Pancreas (tissue), 10 donors: ENCODE data around the gene LDLRAD1. TPM values are rescaled to one million over a fixed set of nuclear protein-coding genes. Genes with fewer than 3 reads are reported as not detected.
"Not testable (repeated sequence)": the region's sequence is repeated elsewhere in the genome, so short reads cannot be mapped to it uniquely, and the experiment has no call there.

Experiments
- ATAC-seq, 4 donors: fragments of 200-7000 bp; cut with Tn5 transposase; one replicate each; pipeline versions ENCODE4 v1.8.0 to v1.9.1; 2020; ENCODE audit warnings: mild to moderate bottlenecking in 4 of 4, moderate library complexity in 4 of 4
- DNase-seq, 6 donors: peaks; one replicate each; pipeline ENCODE4 v3.0.0-alpha.2; 2020
- FAIRE-seq: peaks from 2 replicates; lab custom pipeline; 2012; peaks lifted over from hg19 to GRCh38; lab: Jason Lieb, UNC
- H3K27ac ChIP-seq, 4 donors: fragments of 200-600 bp; sonication (generic); 1 replicate in 3 of 4; 2 replicates in 1 of 4; pipeline versions ENCODE4 v1.5.0 to v1.8.0; 2020
- H3K27me3 ChIP-seq, 4 donors: fragments of 200-600 bp; one replicate each; pipeline ENCODE4 v1.8.0; 2021
- H3K36me3 ChIP-seq, 3 donors: fragments of 200-600 bp; sonication (generic) in 1 of 3; one replicate each; pipeline versions ENCODE4 v1.5.0 to v1.8.0; 2020 to 2021
- H3K4me1 ChIP-seq, 3 donors: fragments of 200-600 bp; one replicate each; pipeline ENCODE4 v1.8.0; 2021
- H3K4me3 ChIP-seq, 4 donors: fragments of 200-600 bp; sonication (generic) in 2 of 4; one replicate each; pipeline versions ENCODE4 v1.5.0 to v1.8.0; 2020 to 2021
- H3K9me3 ChIP-seq, 4 donors: fragments of 200-600 bp; one replicate each; pipeline ENCODE4 v1.8.0; 2021
- WGBS, 2 donors: extraction: QIAGEN DNeasy Blood & Tissue Kit; methylation state at CpG; one replicate each; pipeline ENCODE4 v1.1.7; 2013; 5-methylcytosine and 5-hydroxymethylcytosine counted together
- intact Hi-C, 3 donors: fragments of 100-400 bp; cut with DNase I; formaldehyde crosslinking; loops; one replicate each; pipeline versions ENCODE4 v1.11.1 to v1.14.2; 2022
- polyA plus RNA-seq, 2 donors: library from polyadenylated mRNA; stranded (reverse); fragments of 200-250 nt; gene quantifications; one replicate each; pipeline ENCODE4 v1.2.3, GENCODE V29; 2013
- total RNA-seq, 6 donors: library from RNA; stranded (reverse); fragmentation: NEBNext Ultra II Directional in 4 of 6; extraction: Animal tissue kit (Norgen Biotek cat#: 25700) in 4 of 6; gene quantifications; one replicate each; pipeline versions ENCODE4 v1.2.1 to v1.2.4, GENCODE V29; 2021 to 2023
- TF ChIP-seq, protein P1 (sequence below), 4 donors: fragments of 200-600 bp; sonication (generic) in 3 of 4; IDR thresholded peaks; one replicate each; pipeline versions ENCODE4 v1.5.0 to v1.8.0; 2021; ENCODE audit warnings: antibody characterized with exemption in 4 of 4
- donor health status: healthy with polysubstance abuse.
- donor health status: DM: no; HTN: no; CAD: no; lungs with moderate emphysema.
- donor health status: DM: no; HTN: no; CAD: no.
- donor health status: control.
- donor health status: control.
- donor health status: Bipolar disorder and iron deficiency.
- donor health status: DM: yes; HTN: yes; CAD: no.
- donor health status: DM: no; HTN: no; CAD: no.
- donor health status: DM: no; HTN: no; CAD: no.
- donor health status: DM: yes; HTN: yes; CAD: no.

LDLRAD1 gene
- total and polyA plus RNA-seq, 8 donors = 0.08 to 0.29 (median 0.19) TPM; not detected in 3

DNA sequence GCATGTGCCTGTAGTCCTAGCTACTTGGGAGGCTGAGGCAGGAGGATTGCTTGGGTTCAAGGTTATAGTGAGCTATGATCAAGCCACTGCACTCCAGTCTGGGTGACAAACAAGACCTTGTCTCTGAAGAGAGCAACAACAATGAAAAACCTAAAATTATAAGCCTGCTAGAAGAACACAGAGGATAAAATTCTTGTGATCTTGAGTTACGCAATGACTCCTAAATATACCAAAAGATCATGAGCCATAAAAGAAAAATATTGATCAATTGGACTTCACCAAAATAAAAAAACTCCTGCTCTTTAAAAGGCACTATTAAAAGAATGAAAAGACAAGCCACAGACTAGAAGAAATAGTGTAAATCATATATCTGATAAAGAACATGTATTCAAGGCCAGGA, 22.3 kb downstream of the LDLRAD1 start:
- no peak for FAIRE-seq
- Histone ChIP-seq H3K27ac (no peak overlapping the region), H3K4me3 (no peak overlapping the region), H3K4me1 (no peaks in the 10 kb centered on the region), H3K36me3 (no peaks in the 10 kb centered on the region), H3K9me3 (no peaks in the 10 kb centered on the region), H3K27me3 (no peaks in the 10 kb centered on the region)
- intact Hi-C loops = no loop called here
- TF ChIP-seq, protein P1, sequence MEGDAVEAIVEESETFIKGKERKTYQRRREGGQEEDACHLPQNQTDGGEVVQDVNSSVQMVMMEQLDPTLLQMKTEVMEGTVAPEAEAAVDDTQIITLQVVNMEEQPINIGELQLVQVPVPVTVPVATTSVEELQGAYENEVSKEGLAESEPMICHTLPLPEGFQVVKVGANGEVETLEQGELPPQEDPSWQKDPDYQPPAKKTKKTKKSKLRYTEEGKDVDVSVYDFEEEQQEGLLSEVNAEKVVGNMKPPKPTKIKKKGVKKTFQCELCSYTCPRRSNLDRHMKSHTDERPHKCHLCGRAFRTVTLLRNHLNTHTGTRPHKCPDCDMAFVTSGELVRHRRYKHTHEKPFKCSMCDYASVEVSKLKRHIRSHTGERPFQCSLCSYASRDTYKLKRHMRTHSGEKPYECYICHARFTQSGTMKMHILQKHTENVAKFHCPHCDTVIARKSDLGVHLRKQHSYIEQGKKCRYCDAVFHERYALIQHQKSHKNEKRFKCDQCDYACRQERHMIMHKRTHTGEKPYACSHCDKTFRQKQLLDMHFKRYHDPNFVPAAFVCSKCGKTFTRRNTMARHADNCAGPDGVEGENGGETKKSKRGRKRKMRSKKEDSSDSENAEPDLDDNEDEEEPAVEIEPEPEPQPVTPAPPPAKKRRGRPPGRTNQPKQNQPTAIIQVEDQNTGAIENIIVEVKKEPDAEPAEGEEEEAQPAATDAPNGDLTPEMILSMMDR (IDR thresholded peaks at IDR 0.05) = no peak
- WGBS, 2 donors = 83 to 95% methylated on average over 1 of the region's 1 CpG
- no peak for ATAC-seq
- no peak for DNase-seq

DNA sequence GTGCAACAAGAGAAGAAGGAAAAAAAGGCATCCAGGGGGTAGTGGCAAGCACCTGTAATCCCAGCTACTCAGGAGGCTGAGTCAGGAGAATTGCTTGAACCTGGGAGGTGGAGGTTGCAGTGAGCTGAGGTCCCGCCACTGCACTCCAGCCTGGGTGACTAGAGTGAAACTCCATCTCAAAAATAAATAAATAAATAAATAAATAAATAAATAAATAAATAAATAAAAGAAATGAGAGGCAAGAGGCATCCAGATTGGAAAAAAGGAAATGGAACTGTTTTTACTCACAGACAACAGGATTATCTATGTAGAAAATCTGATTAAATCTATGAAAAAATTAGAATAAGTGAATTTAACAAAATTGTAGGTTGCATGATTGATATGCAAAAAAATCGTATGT, 23.5 kb downstream of the LDLRAD1 start:
- ATAC-seq, H3K36me3 ChIP-seq, H3K27ac ChIP-seq, H3K27me3 ChIP-seq, H3K4me3 ChIP-seq, FAIRE-seq, H3K9me3 ChIP-seq, intact Hi-C loops, H3K4me1 ChIP-seq, DNase-seq: not testable (repeated sequence)
- 74 to 85% methylated on average over 2 of the region's 2 CpGs for WGBS, 2 donors

DNA sequence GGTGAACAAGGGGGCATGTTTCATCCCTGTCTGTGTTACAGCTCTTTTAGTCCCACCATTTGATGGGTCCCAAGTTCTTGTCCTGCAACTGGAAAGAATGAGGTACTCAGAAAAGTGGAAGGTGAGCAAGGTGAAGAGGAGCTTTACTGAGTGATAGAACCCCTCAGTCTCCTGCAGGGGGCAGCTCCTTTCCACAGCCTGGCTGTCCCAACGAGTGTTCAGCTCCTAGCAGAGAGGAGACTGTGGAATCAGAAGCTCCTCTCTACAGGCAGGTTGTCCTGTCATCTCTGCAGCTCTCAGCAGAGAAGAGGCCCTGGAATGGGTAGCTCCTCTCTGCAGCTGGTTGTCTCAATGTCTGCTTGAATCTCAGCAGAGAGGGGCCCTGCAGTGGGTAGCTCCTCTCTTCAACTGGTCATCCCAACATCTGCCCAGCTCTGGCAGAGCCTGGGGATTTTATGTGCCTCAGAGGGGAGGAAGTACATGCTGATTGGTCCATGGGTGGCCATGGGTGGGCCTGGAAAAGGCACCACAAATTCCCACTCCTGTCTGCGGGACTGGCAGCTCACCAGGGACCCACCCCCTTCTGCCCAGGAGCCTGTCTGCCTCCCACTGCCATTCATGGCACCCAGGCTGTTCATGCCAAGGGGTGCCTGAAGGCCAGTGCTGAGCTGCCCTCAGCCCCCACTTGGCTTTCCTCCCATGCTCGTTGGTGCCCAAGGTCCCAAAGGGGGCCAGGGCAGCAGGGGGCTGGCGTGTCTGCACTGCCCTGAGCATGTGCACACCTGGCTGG, 25.7 kb downstream of the LDLRAD1 start:
- 61 to 67% methylated on average over 4 of the region's 4 CpGs for WGBS, 2 donors
- DNase-seq (no peak), ATAC-seq (no peak), FAIRE-seq (no peak)
- H3K27ac ChIP-seq = no peak overlapping the region
- no peaks in the 10 kb centered on the region for H3K27me3 ChIP-seq
- intact Hi-C loops = no loop called here
- TF ChIP-seq, protein P1 (IDR thresholded peaks at IDR 0.05) = no peak
- no peaks in the 10 kb centered on the region for H3K4me1 ChIP-seq
- H3K4me3 ChIP-seq = no peak overlapping the region
- H3K36me3 ChIP-seq = no peaks in the 10 kb centered on the region
- no peaks in the 10 kb centered on the region for H3K9me3 ChIP-seq

DNA sequence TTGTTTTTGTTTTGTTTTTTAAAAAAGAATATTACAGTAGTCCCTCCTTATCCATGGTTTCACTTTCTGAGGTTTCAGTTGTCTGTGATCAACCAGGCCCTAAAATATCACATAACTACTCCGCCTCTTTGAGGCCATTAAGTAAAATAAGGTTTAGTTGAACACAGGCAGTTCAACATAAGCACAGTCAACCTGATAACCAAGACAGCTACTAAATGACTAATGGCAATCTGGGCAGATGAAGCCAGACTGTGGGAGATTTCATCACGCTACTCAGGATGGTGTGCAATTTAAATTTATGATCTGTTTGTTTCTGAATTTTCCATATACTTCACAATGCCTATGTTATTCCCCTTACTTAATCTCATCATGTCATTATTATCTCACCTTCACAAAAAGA, 30.1 kb downstream of the LDLRAD1 start:
- Histone ChIP-seq H3K36me3 (no peaks in the 10 kb centered on the region), H3K4me3 (no peak overlapping the region), H3K9me3 (no peaks in the 10 kb centered on the region), H3K27me3 (no peaks in the 10 kb centered on the region), H3K4me1 (peaks cover 0 to 4% (median 0%) of the 10 kb centered on the region in 3 donors), H3K27ac (no peak overlapping the region)
- TF ChIP-seq, protein P1 (IDR thresholded peaks at IDR 0.05) = no peak
- intact Hi-C loops = no loop called here
- ATAC-seq (no peak), DNase-seq (no peak), FAIRE-seq (no peak)
- WGBS, 2 donors = 84 to 88% methylated on average over 2 of the region's 2 CpGs

DNA sequence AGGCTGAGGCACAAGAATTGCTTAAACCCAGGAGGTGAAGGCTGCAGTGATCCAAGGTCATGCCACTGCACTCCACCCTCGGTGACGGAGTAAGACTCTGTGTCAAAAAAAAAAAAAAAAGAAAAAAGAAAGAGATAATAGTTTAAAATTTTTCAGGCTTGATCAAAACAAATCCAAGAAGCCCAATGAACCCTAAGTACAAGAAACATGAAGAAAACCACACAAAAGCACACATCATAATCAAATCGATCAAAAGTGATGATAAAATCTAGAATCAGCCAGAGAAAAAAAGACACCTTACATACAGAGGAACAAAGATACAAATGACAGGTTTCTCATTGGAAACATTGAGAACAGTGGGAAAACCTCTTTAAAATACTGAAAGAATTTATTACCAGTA, 31.5 kb downstream of the LDLRAD1 start:
- FAIRE-seq (no peak), ATAC-seq (no peak), DNase-seq (no peak)
- Histone ChIP-seq H3K27me3 (no peaks in the 10 kb centered on the region), H3K4me3 (no peak overlapping the region), H3K9me3 (no peaks in the 10 kb centered on the region), H3K27ac (no peak overlapping the region), H3K36me3 (no peaks in the 10 kb centered on the region), H3K4me1 (peaks cover 0 to 7% (median 0%) of the 10 kb centered on the region in 3 donors)
- TF ChIP-seq, protein P1 (IDR thresholded peaks at IDR 0.05) = no peak
- WGBS, 2 donors = 83 to 91% methylated on average over 3 of the region's 3 CpGs
- intact Hi-C loops = no loop called here
